Left lung (tissue), 10 donors: ENCODE data around the gene JADE3. TPM values are rescaled to one million over a fixed set of nuclear protein-coding genes. Genes with fewer than 3 reads are reported as not detected.

Experiments
- ATAC-seq: fragments of 200-7000 bp; cut with Tn5 transposase; one replicate; pipeline ENCODE4 v1.9.1; 2020; ENCODE audit warnings: moderate library complexity
- DNase-seq, 4 donors: peaks; one replicate each; pipeline ENCODE4 v3.0.0-alpha.2; 2013 to 2020
- H3K27ac ChIP-seq, 2 donors: fragments of 200-600 bp; sonication (generic) in 1 of 2; one replicate each; pipeline versions ENCODE4 v1.5.0 to v1.8.0; 2020 to 2021
- H3K27me3 ChIP-seq, 2 donors: fragments of 200-600 bp; sonication (generic) in 1 of 2; one replicate each; pipeline versions ENCODE4 v1.5.0 to v1.8.0; 2020 to 2021
- H3K36me3 ChIP-seq, 2 donors: fragments of 200-600 bp; sonication (generic) in 1 of 2; one replicate each; pipeline versions ENCODE4 v1.5.0 to v1.8.0; 2020 to 2021
- H3K4me1 ChIP-seq, 2 donors: fragments of 200-600 bp; one replicate each; pipeline ENCODE4 v1.8.0; 2021
- H3K4me3 ChIP-seq, 2 donors: fragments of 200-600 bp; sonication (generic) in 1 of 2; one replicate each; pipeline versions ENCODE4 v1.5.0 to v1.8.0; 2020 to 2021; ENCODE audit warnings: mild to moderate bottlenecking in 1 of 2
- H3K9me3 ChIP-seq, 2 donors: fragments of 200-600 bp; sonication (generic) in 1 of 2; one replicate each; pipeline versions ENCODE4 v1.5.0 to v1.8.0; 2020 to 2021
- intact Hi-C, 2 donors: fragments of 100-400 bp; cut with DNase I; formaldehyde crosslinking; loops; one replicate each; pipeline versions ENCODE4 v1.11.2 to v1.14.2; 2022
- polyA plus RNA-seq, 6 donors: library from polyadenylated mRNA; unstranded; fragments of 120-200 nt; gene quantifications; one replicate each; pipeline ENCODE4 v1.2.1, GENCODE V29; 2013; ENCODE audit not compliant: insufficient read length in 6 of 6
- total RNA-seq, 2 donors: library from RNA; stranded (reverse); fragmentation: NEBNext Ultra II Directional; extraction: Animal tissue kit (Norgen Biotek cat#: 25700); gene quantifications; one replicate each; pipeline ENCODE4 v1.2.1, GENCODE V29; 2021
- TF ChIP-seq, protein P1 (sequence below), 2 donors: fragments of 200-600 bp; sonication (generic) in 1 of 2; IDR thresholded peaks; one replicate each; pipeline versions ENCODE4 v1.5.0 to v1.8.0; 2021; ENCODE audit warnings: antibody characterized with exemption in 2 of 2
- donor health status: DM: no; HTN: yes; CAD: no.
- donor health status: DM: no; HTN: no; CAD: no.

JADE3 gene
- total and polyA plus RNA-seq, 8 donors, result 8.3 to 17.3 (median 15.2) TPM

DNA sequence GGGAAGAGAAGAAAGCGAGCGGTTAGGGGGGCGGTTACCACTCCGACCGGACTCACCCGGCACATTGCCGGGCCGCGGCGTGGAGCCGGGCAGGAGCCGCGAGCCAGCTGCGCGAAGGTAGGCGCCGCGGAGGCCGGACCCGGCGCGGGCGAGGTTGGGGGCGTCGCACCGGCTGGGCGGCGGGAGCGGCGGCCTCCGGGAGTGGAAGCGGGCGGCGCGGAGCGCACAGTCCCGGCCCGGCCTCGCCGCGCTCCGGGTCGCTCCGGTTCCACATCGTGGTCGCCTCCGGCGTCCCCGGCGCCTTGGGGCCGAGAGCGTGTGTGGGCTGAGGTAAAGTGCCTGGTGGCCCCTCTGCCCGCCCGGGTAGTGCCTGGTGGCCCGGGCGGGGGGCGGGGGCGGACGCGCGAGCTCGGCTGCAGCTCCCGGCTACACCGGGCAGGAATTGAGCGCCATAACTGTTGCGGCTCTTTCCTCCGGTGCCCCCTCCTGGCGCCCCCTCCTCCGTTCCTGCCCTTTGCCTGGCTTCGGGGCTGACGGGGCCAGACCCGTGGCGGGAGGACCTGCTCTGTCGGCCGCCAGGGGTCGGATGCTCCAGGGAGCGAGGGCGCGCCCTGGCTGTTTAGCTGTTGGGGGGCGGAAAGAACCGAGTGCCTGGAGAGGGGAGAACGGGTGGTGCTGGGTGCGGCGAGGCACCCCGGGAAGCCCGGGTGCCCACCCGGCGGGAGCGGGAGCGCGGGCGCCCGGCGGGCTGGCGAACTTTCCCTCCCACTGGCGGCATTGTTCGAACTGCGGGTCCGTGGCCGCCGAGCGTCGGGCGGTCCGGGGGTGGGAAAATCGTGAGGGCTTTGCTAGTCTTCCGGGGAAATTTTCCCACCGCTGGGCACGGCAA lies 626 bp downstream of the JADE3 start:
- Histone ChIP-seq H3K36me3 (no peaks in the 10 kb centered on the region), H3K27ac (peak overlapping the region; percentile 42 to 65), H3K4me1 (no peaks in the 10 kb centered on the region), H3K9me3 (no peaks in the 10 kb centered on the region), H3K27me3 (no peaks in the 10 kb centered on the region), H3K4me3 (peak overlapping the region; percentile 54 to 57)
- intact Hi-C loops, result no loop called here
- ATAC-seq, result peak; percentile 59
- TF ChIP-seq, protein P1, sequence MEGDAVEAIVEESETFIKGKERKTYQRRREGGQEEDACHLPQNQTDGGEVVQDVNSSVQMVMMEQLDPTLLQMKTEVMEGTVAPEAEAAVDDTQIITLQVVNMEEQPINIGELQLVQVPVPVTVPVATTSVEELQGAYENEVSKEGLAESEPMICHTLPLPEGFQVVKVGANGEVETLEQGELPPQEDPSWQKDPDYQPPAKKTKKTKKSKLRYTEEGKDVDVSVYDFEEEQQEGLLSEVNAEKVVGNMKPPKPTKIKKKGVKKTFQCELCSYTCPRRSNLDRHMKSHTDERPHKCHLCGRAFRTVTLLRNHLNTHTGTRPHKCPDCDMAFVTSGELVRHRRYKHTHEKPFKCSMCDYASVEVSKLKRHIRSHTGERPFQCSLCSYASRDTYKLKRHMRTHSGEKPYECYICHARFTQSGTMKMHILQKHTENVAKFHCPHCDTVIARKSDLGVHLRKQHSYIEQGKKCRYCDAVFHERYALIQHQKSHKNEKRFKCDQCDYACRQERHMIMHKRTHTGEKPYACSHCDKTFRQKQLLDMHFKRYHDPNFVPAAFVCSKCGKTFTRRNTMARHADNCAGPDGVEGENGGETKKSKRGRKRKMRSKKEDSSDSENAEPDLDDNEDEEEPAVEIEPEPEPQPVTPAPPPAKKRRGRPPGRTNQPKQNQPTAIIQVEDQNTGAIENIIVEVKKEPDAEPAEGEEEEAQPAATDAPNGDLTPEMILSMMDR (IDR thresholded peaks at IDR 0.05), result peak; percentile 26 to 55
- peak; percentile 24 to 82 (median 41) for DNase-seq

DNA sequence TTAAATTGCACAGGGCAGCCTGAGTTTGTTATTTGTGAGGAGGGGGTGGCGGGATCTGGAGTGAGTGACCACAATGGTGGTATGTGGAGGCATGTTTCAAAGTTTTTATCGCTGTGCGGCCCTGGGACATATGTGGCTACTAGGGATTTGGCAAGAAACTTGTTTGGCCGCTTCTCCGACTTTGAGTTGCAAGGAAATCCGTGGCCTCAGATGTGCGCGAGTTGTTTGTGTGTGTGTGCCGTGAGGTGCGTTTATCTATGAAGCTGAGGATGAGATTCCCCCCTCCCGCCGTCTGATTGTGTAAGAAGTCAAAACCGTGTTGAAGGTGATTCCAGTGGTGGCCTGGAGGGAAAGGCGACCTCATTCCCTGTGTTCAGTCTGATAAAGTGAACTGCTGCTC lies 1.4 kb downstream of the JADE3 start:
- H3K27me3 ChIP-seq, result no peaks in the 10 kb centered on the region
- ATAC-seq (peak; percentile 3), DNase-seq (peak in 2 of 4 donors; percentile 23 to 32)
- H3K27ac ChIP-seq, result no peak overlapping the region
- H3K9me3 ChIP-seq, result no peaks in the 10 kb centered on the region
- TF ChIP-seq, protein P1 (IDR thresholded peaks at IDR 0.05), result no peak
- intact Hi-C loops, result no loop called here
- H3K4me3 ChIP-seq, result peak overlapping the region; percentile 54 to 57
- H3K4me1 ChIP-seq, result no peaks in the 10 kb centered on the region
- no peaks in the 10 kb centered on the region for H3K36me3 ChIP-seq

DNA sequence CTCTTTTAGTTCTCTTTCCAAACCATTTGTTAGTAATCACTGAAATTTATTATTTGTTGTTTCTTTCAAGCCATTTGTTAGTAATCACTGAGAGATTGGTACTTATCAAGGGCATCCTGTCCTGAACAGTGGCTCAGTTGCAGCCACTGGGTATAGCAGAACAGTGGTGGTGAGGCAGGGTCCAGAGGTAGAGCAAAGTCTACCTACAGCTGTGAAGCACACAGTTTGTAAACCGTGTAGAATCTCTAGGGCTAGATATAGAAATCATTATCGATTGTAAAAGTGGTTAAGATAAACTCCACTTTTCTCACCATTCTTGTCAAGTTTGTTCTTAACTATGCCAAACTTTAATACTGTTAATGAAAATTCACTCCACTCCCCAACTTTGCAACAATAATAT lies 4.1 kb downstream of the JADE3 start:
- no peaks in the 10 kb centered on the region for H3K27me3 ChIP-seq
- H3K4me3 ChIP-seq, result no peak overlapping the region
- intact Hi-C loops, result no loop called here
- TF ChIP-seq, protein P1 (IDR thresholded peaks at IDR 0.05), result no peak
- ATAC-seq (no peak), DNase-seq (no peak)
- H3K9me3 ChIP-seq, result peaks cover 0 to 3% of the 10 kb centered on the region in 2 donors
- no peak overlapping the region for H3K27ac ChIP-seq
- no peaks in the 10 kb centered on the region for H3K4me1 ChIP-seq
- no peaks in the 10 kb centered on the region for H3K36me3 ChIP-seq

DNA sequence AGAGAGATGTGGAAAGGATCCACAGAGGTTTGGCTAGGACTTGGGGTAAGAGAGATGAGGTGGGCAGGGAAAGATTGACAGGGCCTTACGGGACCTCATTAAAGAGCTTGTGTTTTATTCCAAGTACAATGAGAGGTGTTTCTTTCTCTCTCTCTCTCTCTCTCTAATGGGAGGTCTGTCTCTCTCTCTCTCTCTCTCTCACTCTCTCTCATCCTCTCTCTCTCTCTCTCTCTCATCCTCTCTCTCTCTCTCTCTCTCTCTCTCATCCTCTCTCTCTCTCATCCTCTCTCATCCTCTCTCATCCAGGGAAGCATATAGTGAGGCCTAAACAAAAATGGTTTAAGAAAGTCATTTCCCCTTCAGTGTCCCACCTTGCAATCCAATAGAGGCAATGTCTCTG lies 5.4 kb downstream of the JADE3 start:
- H3K27ac ChIP-seq, result no peak overlapping the region
- ATAC-seq, result no peak
- peaks cover 0 to 3% of the 10 kb centered on the region in 2 donors for H3K9me3 ChIP-seq
- H3K36me3 ChIP-seq, result no peaks in the 10 kb centered on the region
- no peaks in the 10 kb centered on the region for H3K27me3 ChIP-seq
- intact Hi-C loops, result no loop called here
- no peak for DNase-seq
- H3K4me3 ChIP-seq, result no peak overlapping the region
- TF ChIP-seq, protein P1 (IDR thresholded peaks at IDR 0.05), result no peak
- H3K4me1 ChIP-seq, result no peaks in the 10 kb centered on the region

DNA sequence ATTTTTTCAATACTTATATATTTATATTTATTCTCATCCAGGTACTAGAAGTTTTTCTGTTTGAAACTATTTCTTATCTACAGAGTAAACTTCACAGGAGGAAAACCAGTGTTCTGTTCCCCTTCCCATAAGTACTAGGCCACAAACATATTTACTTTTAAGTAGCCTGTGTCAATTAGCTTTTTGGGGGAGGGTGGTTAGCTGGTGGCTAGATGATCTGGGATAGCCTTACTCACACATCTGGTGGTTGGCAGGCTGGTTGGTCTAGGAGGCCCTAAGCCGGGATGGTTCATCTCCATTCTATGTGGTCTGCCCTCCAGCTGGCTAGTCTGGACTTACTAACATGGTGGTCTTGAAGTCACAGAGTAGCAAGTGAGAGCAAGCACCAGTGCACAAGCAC lies 6.2 kb downstream of the JADE3 start:
- Histone ChIP-seq H3K4me1 (no peaks in the 10 kb centered on the region), H3K4me3 (no peak overlapping the region), H3K9me3 (peaks cover 0 to 3% of the 10 kb centered on the region in 2 donors), H3K27me3 (no peaks in the 10 kb centered on the region), H3K27ac (no peak overlapping the region), H3K36me3 (no peaks in the 10 kb centered on the region)
- intact Hi-C loops, result no loop called here
- ATAC-seq, result peak; percentile 49
- TF ChIP-seq, protein P1 (IDR thresholded peaks at IDR 0.05), result no peak
- DNase-seq, result no peak
